ENCODE measurements around the gene RPAP3. TPM values are rescaled to one million over a fixed set of nuclear protein-coding genes. Genes with fewer than 3 reads are reported as not detected.
"Not testable (repeated sequence)": the region's sequence is repeated elsewhere in the genome, so short reads cannot be mapped to it uniquely, and the experiment has no call there.

The RPAP3 gene
- total and polyA plus RNA-seq, 9 of the 15 experiments (the other 6 are each of a cell fraction or from before 2014, with no cell fraction given): 40.0 to 92.1 (median 54.1) TPM

DNA sequence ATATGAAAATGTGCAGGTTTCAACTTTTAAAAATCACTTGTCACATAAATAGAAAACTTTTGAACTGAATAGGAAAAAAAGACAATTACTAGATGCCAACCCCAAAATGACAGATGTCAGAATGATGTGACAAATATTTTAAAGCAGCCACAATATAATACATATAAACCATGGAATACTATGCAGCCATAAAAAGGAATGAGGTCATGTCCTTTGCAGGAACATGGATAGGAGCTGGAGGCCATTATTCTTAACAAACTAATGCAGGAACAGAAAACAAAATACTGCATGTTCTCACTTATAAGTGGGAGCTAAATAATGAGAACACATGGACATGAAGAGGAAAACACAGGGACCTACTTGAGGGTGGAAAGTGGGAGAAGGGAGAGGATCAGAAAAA, 70.1 kb downstream of the RPAP3 start:
- in situ Hi-C loops (cut with MboI); H3K79me2 ChIP-seq (ENCODE audit: control insufficient read depth, insufficient read depth, low read length); H3K9ac ChIP-seq (ENCODE audit: insufficient read depth in 1 of 2, low read depth in 2 of 2, low read length in 2 of 2); BruUV-seq (replicated peaks); H3K4me2 ChIP-seq (ENCODE audit: insufficient read depth, low read length); H3K9me1 ChIP-seq (ENCODE audit: control insufficient read depth, insufficient read depth, low read length); H3K9me3 ChIP-seq (replicated peaks; ENCODE audit: control insufficient read depth, insufficient read depth, low read depth, low read length); FAIRE-seq; H3K4me1 ChIP-seq (replicated peaks in 1 of 2; ENCODE audit: control insufficient read depth in 2 of 2, insufficient read depth in 2 of 2, low read length in 2 of 2); ATAC-seq; H3K27me3 ChIP-seq (ENCODE audit: control insufficient read depth in 2 of 2, insufficient read depth in 2 of 2, low read length in 2 of 2); H3K4me3 ChIP-seq; H4K20me1 ChIP-seq (replicated peaks; ENCODE audit: control insufficient read depth, insufficient read depth, low read length); DNase-seq (ENCODE audit: extremely low read depth in 1 of 4, low spot score in 3 of 4); H3K27ac ChIP-seq (ENCODE audit: extremely low read depth, low read depth, low read length); POLR2A ChIA-PET; CTCF ChIA-PET (ENCODE audit: low intra/inter-chr PET ratio); H3K36me3 ChIP-seq (ENCODE audit: control insufficient read depth, insufficient read depth, low read length); H2AFZ ChIP-seq (ENCODE audit: low read depth, low read length): not testable (repeated sequence)
- peak; percentile 70 for TF ChIP-seq ZNF146 (CRISPR knock-in tag; IDR thresholded peaks at IDR 0.05; ENCODE audit: unreplicated experiment)
- intact Hi-C loops (cut with micrococcal nuclease): loop anchor here (5.0 kb wide), 1 partner anchor 88 kb away; no protein-coding TSS in a partner anchor

- no peak for DNase-seq (ENCODE audit: extremely low read depth in 1 of 4, low spot score in 3 of 4)
- Histone ChIP-seq H3K4me3 (no peak overlapping the region), H2AFZ (ENCODE audit: low read depth, low read length) (no peak overlapping the region), H3K27ac (ENCODE audit: extremely low read depth, low read depth, low read length) (no peak overlapping the region), H4K20me1 (replicated peaks; ENCODE audit: control insufficient read depth, insufficient read depth, low read length) (no peaks in the 10 kb centered on the region; the same call in 1 of the 2 replicates), H3K9me3 (replicated peaks; ENCODE audit: control insufficient read depth, insufficient read depth, low read depth, low read length) (peaks cover 7% of the 10 kb centered on the region), H3K9ac (ENCODE audit: insufficient read depth in 1 of 2, low read depth in 2 of 2, low read length in 2 of 2) (no peak overlapping the region), H3K27me3 (ENCODE audit: control insufficient read depth in 2 of 2, insufficient read depth in 2 of 2, low read length in 2 of 2) (no peaks in the 10 kb centered on the region), H3K36me3 (ENCODE audit: control insufficient read depth, insufficient read depth, low read length) (peaks cover 6% of the 10 kb centered on the region; the same call in 2 of the 3 replicates), H3K9me1 (ENCODE audit: control insufficient read depth, insufficient read depth, low read length) (no peaks in the 10 kb centered on the region), H3K4me2 (ENCODE audit: insufficient read depth, low read length) (no peak overlapping the region), H3K79me2 (ENCODE audit: control insufficient read depth, insufficient read depth, low read length) (no peaks in the 10 kb centered on the region), H3K4me1 (replicated peaks in 1 of 2; ENCODE audit: control insufficient read depth in 2 of 2, insufficient read depth in 2 of 2, low read length in 2 of 2) (peaks cover 0 to 7% of the 10 kb centered on the region in 2 experiments; a peak in 2 of 5 replicates)
- ChIA-PET POLR2A (no interaction called here), CTCF (ENCODE audit: low intra/inter-chr PET ratio) (no interaction called here)
- intact Hi-C loops (cut with micrococcal nuclease) (no loop called here), in situ Hi-C loops (cut with MboI) (no loop called here)
- FAIRE-seq: no peak
- BruUV-seq (replicated peaks): no TSS peak
- 58% methylated on average over 14 of the region's 16 CpGs for WGBS (ENCODE audit: insufficient coverage, low coverage, missing lambda C conversion rate)
- ATAC-seq: no peak
- no peak for TF ChIP-seq ESRRA (IDR thresholded peaks at IDR 0.05; ENCODE audit: borderline replicate concordance, low read depth)
- no peak for TF ChIP-seq ZBTB7A (IDR thresholded peaks at IDR 0.05; ENCODE audit: borderline replicate concordance, control insufficient read depth, low read depth, low read length)
- TF ChIP-seq U2AF1 (optimal IDR thresholded peaks at IDR 0.05; ENCODE audit: low read depth, low read length): no peak
- TF ChIP-seq HOXB6 (CRISPR knock-in tag; IDR thresholded peaks at IDR 0.05; ENCODE audit: borderline replicate concordance): peak; percentile 42; the same call in 1 of the 2 replicates
- peak; percentile 81; the same call in 1 of the 2 replicates for TF ChIP-seq PPARD (CRISPR knock-in tag; IDR thresholded peaks at IDR 0.05)
- 0 out of 2 replicates have a peak, but pooled peaks have one; percentile 11 for TF ChIP-seq JUNB (CRISPR knock-in tag; conservative IDR thresholded peaks at IDR 0.05)
- peak; percentile 72 for TF ChIP-seq ZNF707 (CRISPR knock-in tag; conservative IDR thresholded peaks at IDR 0.05)
- TF ChIP-seq ZBED1 (IDR thresholded peaks at IDR 0.05): no peak
Measured at GRCh38 chr12:47634127-47634526, 71.7 kb downstream of the RPAP3 start.

All from K562 (cell line).